Activated T-helper 1 cell treated with anti-CD3 and anti-CD28 coated beads, Interleukin-12 subunit alpha, Interleukin-12 subunit beta, Interleukin-2, Interleukin-4 antibody, amounts not matched to agents 30 ng/mL and 10 ng/mL and 1 ng/mL, durations not matched to agents 14 hours and 24 hours and 36 hours (primary cell): ENCODE measurements around the gene HMGA1. TPM values are rescaled to one million over a fixed set of nuclear protein-coding genes. Genes with fewer than 3 reads are reported as not detected.

Experiments used
- DNase-seq: peaks from one replicate; pipeline ENCODE4 v3.0.0; 2021; ENCODE audit warnings: low spot score
- H3K27ac Mint-ChIP-seq: one replicate; pipeline ENCODE4 v1.8.0; 2021; ENCODE audit warnings: mild to moderate bottlenecking, mixed read lengths
- H3K27me3 Mint-ChIP-seq: one replicate; pipeline ENCODE4 v1.8.0; 2022; ENCODE audit warnings: mild to moderate bottlenecking, moderate library complexity, mixed read lengths; ENCODE audit not compliant: insufficient read depth
- H3K36me3 Mint-ChIP-seq: one replicate; pipeline ENCODE4 v1.8.0; 2021; ENCODE audit warnings: low read depth, mixed read lengths
- H3K4me1 Mint-ChIP-seq: one replicate; pipeline ENCODE4 v1.8.0; 2021; ENCODE audit warnings: low read depth, mixed read lengths
- H3K4me3 Mint-ChIP-seq: one replicate; pipeline ENCODE4 v1.8.0; 2021; ENCODE audit warnings: mild to moderate bottlenecking, moderate library complexity, mixed read lengths
- H3K9me3 Mint-ChIP-seq: one replicate; pipeline ENCODE4 v1.8.0; 2021; ENCODE audit warnings: mixed read lengths
- intact Hi-C: fragments of 100-400 bp; cut with micrococcal nuclease; formaldehyde crosslinking; loops from one replicate; pipeline ENCODE4 v1.15.1; 2024
- total RNA-seq: library from RNA; stranded (reverse); gene quantifications from 2 replicates; pipeline ENCODE4 v1.2.3, GENCODE V29; 2022

The HMGA1 gene, protein sequence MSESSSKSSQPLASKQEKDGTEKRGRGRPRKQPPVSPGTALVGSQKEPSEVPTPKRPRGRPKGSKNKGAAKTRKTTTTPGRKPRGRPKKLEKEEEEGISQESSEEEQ
- total RNA-seq = 415 and 438 TPM in 2 replicates

DNA sequence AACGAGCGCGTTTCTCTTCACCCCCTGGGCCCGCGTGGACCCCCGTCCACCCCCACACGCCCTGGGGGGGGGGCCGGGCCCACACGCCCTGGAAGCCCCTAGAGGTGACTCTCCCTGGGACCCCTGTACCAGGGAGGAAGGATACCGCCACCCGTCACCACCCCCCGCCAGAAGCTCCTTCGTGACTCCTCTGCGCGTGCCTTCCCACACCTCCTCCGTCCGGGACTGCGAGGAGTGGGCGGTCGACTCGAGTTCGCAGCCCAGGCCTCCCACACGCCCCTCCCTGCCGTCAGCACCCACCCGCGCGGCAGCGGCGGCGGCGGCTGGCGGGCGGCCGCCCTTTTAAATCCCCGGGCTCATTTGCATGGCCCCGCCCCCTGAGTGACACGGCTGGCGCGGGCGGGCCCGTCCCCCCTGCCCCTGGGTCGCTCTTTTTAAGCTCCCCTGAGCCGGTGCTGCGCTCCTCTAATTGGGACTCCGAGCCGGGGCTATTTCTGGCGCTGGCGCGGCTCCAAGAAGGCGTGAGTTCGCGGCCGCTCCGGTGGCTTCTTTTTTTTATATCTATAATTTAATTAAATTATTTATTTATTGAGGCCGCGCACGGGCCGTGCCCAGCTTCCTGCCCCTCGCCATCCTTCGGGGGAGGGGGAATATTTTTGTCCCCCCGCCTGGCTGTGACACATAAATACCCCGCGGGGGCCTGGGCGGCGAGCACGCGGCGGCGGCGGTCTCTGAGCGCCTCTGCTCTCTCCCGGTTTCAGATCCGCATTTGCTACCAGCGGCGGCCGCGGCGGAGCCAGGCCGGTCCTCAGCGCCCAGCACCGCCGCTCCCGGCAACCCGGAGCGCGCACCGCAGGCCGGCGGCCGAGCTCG is at the start of gene HMGA1:
TSS of gene HMGA1 (plus strand) at position 431 of the 873 bp plus-strand sequence. CDS start 3,908 bp downstream, outside the sequence.
- H3K36me3 Mint-ChIP-seq = peaks cover 27% of the 10 kb centered on the region
- peaks cover 46% of the 10 kb centered on the region for H3K4me1 Mint-ChIP-seq
- H3K9me3 Mint-ChIP-seq = no peaks in the 10 kb centered on the region
- peak within 1 kb of the TSS; percentile 92 for H3K27ac Mint-ChIP-seq
- intact Hi-C loops = loop anchor here (1.0 to 5.0 kb wide), 6 partner anchors 12 to 664 kb away; partner anchors contain the start of genes ANKS1A, SMIM29 and TAF11
- H3K27me3 Mint-ChIP-seq = no peaks in the 10 kb centered on the region
- DNase-seq = peak; percentile 83
- peak within 1 kb of the TSS; percentile 86 for H3K4me3 Mint-ChIP-seq

DNA sequence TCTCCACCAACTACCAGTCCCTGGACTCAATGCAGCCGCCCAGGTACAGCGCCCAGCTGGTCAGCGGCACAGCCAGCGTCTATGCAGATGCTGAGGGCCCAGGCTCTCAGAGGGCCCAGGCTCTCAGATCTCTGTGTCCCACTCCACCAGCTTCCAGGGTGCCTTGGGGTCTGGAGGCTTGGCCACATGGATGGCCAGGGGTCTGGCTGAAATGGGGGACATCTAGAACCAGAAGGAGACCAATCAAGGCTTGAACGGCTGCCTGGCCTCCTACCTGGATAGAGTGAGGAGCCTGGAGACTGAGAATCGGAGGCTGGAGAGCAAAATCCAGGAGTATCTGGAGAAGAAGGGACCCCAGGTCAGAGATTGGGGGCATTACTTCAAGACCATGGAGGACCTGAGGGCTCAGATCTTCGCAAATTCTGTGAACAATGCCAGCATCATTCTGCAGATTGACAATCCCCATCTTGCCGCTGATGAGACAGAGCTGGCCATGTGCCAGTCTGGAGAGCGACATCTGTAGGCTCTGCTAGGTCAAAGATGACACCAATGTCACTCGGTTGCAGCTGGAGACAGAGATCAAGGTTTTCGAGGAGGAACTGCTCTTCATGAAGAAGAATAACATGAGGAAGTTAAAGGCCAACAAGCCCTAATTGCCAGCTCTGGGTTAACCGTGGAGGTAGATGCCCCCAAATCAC is 46.7 kb upstream of the HMGA1 start:
- no peak overlapping the region for H3K4me3 Mint-ChIP-seq
- no peak overlapping the region for H3K27ac Mint-ChIP-seq
- H3K27me3 Mint-ChIP-seq = peaks cover under 1% of the 10 kb centered on the region
- no peak for DNase-seq
- H3K9me3 Mint-ChIP-seq = no peaks in the 10 kb centered on the region
- intact Hi-C loops = no loop called here
- H3K36me3 Mint-ChIP-seq = no peaks in the 10 kb centered on the region
- H3K4me1 Mint-ChIP-seq = no peaks in the 10 kb centered on the region

DNA sequence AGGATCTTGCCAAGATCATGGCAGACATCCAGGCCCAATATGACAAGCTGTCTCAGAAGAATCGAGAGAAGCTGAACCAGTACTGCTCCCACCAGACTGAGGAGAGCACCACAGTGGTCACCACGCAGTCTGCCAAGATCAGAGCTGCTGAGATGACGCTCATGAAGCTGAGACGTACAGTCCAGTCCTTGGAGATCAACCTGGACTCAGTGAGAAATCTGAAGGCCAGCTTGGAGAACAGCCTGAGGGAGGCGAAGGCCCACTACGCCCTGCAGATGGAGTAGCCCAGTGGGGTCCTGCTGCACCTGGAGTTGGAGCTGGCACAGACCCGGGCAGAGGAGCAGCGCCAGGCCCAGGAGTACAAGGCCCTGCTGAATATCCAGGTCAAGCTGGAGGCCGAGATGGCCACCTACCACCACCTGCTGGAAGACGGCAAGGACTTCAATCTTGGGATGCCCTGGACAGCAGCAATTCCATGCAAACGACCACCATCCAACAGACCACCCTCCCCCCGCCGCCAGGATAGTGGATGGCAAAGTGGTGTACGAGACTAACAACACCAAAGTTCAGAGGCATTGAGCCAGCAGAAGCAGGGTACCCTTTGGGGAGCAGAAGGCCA is 46.1 kb upstream of the HMGA1 start:
- intact Hi-C loops = no loop called here

DNA sequence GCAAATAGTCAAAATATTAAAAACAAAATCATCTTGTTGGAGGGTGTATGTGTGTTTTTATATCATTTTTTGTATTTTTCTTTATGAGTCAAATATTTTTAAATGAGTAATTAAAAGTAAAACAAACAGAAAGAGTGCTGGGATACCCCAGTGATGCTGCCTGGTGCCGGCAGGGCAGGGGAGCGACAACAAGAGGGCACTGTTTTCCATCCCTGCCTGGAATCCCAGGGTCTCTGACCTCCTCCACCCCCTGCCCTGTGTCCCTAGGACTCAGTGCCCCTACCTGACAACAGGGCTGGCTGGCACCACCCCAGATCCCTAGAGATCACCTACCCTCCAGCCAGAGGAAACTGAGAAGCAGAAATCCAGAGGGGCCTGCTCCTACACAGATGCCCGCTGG is 41.9 kb upstream of the HMGA1 start:
- H3K27ac Mint-ChIP-seq = no peak overlapping the region
- DNase-seq = no peak
- H3K9me3 Mint-ChIP-seq = no peaks in the 10 kb centered on the region
- no peaks in the 10 kb centered on the region for H3K36me3 Mint-ChIP-seq
- H3K4me1 Mint-ChIP-seq = peaks cover 5% of the 10 kb centered on the region
- no peak overlapping the region for H3K4me3 Mint-ChIP-seq
- H3K27me3 Mint-ChIP-seq = peaks cover 10% of the 10 kb centered on the region
- intact Hi-C loops = no loop called here

More for the DNA sequence above, 46.1 kb upstream of the HMGA1 start:
- no peak for DNase-seq
- Mint-ChIP-seq H3K9me3 (no peaks in the 10 kb centered on the region), H3K27ac (no peak overlapping the region), H3K36me3 (no peaks in the 10 kb centered on the region), H3K4me3 (no peak overlapping the region), H3K27me3 (peaks cover 3% of the 10 kb centered on the region), H3K4me1 (no peaks in the 10 kb centered on the region)

DNA sequence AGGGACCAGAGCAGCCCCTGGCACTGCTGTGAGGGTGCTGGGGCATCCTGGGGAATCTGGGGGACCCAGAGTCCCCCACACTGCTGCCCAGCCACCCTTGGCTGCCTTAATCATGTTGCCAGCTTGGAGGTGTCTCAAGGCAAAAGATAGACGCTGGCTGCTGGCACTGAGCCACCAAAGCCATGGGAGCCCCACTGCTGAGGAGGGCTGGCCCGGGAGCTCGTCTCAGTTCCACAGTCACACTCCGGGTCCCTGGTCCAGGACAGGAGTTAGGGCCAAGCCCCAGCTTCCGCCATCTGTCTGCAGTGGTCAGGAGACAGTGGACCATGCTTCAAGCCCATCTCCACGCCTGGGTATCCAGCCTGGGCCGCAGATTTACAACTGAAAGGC is 41.0 kb upstream of the HMGA1 start:
- peaks cover 10% of the 10 kb centered on the region for H3K27me3 Mint-ChIP-seq
- no peaks in the 10 kb centered on the region for H3K9me3 Mint-ChIP-seq
- intact Hi-C loops = loop anchor here (1.0 to 2.0 kb wide), 6 partner anchors 31 to 414 kb away; partner anchors contain the start of genes HMGA1, NUDT3 and SMIM29
- H3K4me1 Mint-ChIP-seq = peaks cover 5% of the 10 kb centered on the region
- no peak overlapping the region for H3K4me3 Mint-ChIP-seq
- no peak for DNase-seq
- H3K36me3 Mint-ChIP-seq = no peaks in the 10 kb centered on the region
- H3K27ac Mint-ChIP-seq = no peak overlapping the region

DNA sequence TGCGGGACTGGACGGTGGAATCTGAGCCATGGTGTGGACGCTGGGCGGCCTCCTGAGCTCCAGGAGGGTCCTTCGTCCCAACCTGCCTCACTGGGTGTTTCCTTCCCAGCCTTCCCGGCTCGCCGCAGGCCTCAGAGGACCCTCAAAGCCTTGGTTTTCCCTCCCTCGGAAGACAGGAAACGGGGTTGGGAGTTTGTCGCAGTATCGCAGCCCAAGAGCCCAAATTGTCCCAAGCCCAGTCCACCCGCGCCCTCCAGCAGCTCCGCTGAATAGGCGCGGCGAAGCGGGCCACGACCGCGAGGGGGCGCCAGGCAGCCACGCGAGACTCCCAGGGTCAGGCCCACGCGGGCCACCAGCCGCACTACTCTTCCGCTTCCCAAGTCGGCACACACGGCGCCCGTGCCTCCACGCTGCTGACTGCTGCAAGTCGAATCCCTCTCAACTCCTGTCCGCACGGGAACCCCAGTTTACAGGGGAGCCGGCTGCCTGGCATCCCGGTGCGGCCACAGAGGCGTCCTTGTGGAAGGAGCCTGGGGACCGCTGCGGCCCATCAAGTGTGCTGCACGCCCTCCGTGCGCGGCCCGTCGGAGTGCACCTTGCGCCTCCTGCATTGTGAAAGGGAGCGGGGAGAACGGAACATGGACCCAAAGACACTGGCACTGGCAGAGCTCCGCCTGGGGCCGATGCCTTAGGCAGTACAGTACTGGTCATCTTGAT is 40.4 kb upstream of the HMGA1 start:
- peak overlapping the region; percentile 70 for H3K27ac Mint-ChIP-seq
- H3K36me3 Mint-ChIP-seq = no peaks in the 10 kb centered on the region
- H3K4me1 Mint-ChIP-seq = peaks cover 5% of the 10 kb centered on the region
- peak overlapping the region; percentile 79 for H3K4me3 Mint-ChIP-seq
- H3K9me3 Mint-ChIP-seq = no peaks in the 10 kb centered on the region
- DNase-seq = peak; percentile 83
- peaks cover 10% of the 10 kb centered on the region for H3K27me3 Mint-ChIP-seq
- intact Hi-C loops = loop anchor here (1.0 to 2.0 kb wide), 6 partner anchors 31 to 413 kb away; partner anchors contain the start of genes HMGA1, NUDT3 and SMIM29

DNA sequence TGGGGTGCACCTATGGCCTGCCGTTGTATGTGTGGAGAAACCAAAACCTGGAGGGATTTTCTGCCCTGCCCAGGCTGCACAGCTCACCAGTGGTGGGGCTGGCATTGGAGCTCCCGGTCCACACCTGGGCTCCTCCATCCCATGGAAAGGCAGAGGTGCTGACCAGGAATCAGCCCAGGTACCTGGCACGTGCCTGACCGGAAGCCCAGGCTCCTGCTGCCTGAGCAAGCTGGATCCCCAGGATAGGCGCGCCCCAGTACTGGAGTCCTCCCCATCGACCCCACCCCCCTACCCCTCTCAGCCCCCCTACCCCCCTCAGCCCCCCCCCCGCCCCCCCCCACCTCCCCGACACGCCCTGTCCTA is 39.9 kb upstream of the HMGA1 start:
- no peak for DNase-seq
- peaks cover 5% of the 10 kb centered on the region for H3K4me1 Mint-ChIP-seq
- H3K4me3 Mint-ChIP-seq = peak overlapping the region; percentile 79
- no peaks in the 10 kb centered on the region for H3K36me3 Mint-ChIP-seq
- H3K27me3 Mint-ChIP-seq = peaks cover 10% of the 10 kb centered on the region
- intact Hi-C loops = loop anchor here (1.0 to 2.0 kb wide), 6 partner anchors 32 to 412 kb away; partner anchors contain the start of genes HMGA1, NUDT3 and SMIM29
- no peaks in the 10 kb centered on the region for H3K9me3 Mint-ChIP-seq
- peak overlapping the region; percentile 70 for H3K27ac Mint-ChIP-seq

DNA sequence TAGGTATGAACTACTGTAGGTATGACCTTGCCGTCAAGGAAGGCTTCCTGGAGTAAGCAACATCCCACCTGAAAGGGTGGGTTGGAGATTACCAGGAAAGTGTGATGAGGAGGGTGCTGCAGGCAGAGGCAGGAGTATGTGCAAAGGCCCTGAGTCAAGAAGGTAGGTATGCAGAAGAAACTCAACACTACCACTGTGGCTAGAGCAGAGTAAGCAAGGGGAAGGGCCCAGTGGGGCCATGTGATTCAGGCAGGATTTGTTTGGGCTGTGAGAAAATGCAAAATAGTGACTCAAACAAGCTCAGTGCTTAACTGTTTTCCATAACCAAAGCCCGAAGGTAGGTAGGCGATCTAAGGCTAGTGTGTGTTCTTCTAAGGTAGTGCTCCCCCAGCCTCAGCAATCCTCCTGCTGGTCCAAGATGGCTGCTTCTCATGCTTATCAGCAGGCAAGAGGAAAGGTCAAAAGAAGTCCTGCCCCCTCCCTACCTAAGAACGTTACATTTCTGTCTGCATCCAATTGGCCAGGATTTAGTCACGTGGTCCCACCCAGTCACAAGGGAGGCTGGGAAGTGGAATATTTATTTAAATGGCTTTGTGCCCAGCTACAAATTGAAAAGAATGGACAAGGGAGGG is 36.2 kb upstream of the HMGA1 start:
- intact Hi-C loops = no loop called here
- H3K27me3 Mint-ChIP-seq = peaks cover 7% of the 10 kb centered on the region
- H3K4me1 Mint-ChIP-seq = peaks cover 5% of the 10 kb centered on the region
- no peak overlapping the region for H3K27ac Mint-ChIP-seq
- no peaks in the 10 kb centered on the region for H3K9me3 Mint-ChIP-seq
- H3K36me3 Mint-ChIP-seq = no peaks in the 10 kb centered on the region
- no peak for DNase-seq
- H3K4me3 Mint-ChIP-seq = no peak overlapping the region

DNA sequence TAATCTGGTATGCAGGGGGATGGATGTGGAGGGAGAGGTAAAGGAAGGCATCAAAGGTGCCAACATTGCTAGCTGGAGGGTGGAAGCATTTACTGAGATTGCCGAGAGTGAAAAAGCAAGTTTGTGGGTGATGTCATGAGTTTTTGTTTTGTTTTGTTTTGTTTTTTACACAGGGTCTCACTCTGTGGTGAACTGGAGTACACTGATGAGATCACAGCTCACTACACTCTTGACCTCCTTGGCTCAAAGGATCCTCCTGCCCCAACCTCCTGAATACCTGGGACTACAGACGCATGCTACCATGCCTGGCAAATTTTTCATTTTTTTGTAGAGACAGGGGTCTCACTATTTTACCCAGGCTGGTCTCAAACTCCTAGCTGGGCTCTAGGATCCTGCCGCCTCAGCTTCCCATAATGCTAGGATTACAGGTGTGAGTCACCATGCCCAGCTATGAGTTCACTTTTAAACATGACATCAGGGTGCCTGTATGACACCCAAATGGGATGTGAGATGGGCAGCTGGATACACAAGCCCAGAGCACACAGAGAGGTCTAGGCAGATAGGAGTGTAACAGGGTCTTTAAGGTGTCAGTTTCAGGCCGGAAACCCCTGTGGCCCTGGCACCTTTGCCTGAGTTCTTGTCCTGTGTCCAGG is 35.1 kb upstream of the HMGA1 start:
- intact Hi-C loops = no loop called here
- Mint-ChIP-seq H3K9me3 (no peaks in the 10 kb centered on the region), H3K4me1 (peaks cover under 1% of the 10 kb centered on the region), H3K36me3 (no peaks in the 10 kb centered on the region), H3K27me3 (peaks cover 7% of the 10 kb centered on the region), H3K27ac (no peak overlapping the region), H3K4me3 (no peak overlapping the region)
- no peak for DNase-seq

DNA sequence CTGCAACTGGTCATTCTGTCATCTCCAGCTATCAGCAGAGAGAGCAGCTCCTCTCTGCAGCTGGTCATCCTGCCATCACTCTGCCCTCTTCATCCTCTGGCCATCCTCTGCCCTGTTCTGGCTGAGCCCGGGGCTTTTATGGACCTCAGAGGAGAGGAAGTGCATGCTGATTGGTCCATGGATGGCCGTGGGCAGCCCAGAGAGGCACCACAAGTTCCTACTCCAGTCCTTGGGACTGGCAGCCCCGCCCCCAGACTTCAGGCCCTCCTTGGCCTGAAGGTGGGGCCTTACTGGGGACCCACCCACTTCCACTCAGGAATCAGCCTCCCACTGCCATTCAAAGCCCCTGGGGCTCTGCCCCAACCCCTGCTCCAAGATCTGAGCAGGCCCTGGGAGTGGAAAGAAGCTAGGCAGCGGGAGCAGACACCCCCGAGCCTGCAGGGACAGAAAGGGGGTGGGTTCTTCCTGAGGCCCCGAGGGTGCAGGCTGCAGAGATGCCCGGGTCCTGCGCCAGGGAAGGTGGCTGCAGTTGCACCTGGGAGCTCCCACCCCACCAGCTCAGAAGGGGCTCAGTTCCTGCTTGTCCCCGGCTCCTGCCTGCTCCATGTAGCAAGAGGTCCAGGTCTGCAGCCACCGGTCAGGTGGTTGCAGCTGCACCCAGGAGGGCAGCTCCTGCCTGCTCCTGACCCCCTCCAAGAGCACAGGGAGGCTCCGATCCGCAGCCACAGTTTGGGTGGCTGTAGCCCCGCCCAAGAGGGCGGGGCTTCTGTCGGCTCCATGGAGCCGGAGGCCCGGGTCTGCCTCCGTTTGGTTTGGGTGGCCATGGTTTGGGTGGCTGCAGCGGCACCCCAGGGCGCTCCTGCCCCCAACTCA is 34.1 kb upstream of the HMGA1 start:
- Mint-ChIP-seq H3K4me3 (no peak overlapping the region), H3K27me3 (peaks cover 2% of the 10 kb centered on the region), H3K27ac (no peak overlapping the region), H3K4me1 (peaks cover 7% of the 10 kb centered on the region), H3K36me3 (no peaks in the 10 kb centered on the region), H3K9me3 (no peaks in the 10 kb centered on the region)
- intact Hi-C loops = no loop called here
- DNase-seq = no peak

DNA sequence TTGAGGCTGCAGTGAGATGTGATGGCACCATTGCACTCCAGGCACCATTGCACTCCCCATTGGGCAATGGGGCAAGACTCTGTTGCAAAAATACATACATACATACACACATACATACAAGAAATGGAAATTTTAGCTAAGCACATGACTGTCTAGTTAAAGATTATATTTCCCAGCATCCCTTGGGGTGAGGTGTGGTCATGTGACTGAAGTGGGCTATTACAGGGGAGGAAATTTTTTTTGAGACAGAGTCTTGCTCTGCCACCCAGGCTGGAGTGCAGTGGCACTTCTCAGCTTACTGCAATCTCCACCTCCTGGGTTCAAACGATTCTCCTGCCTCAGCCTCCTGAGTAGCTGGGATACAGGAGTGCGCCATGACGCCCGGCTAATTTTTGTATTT is 32.0 kb upstream of the HMGA1 start:
- H3K36me3 Mint-ChIP-seq = no peaks in the 10 kb centered on the region
- H3K4me1 Mint-ChIP-seq = peaks cover 20% of the 10 kb centered on the region
- no peak overlapping the region for H3K4me3 Mint-ChIP-seq
- no peak overlapping the region for H3K27ac Mint-ChIP-seq
- intact Hi-C loops = no loop called here
- H3K9me3 Mint-ChIP-seq = no peaks in the 10 kb centered on the region
- H3K27me3 Mint-ChIP-seq = no peaks in the 10 kb centered on the region
- no peak for DNase-seq
